Large intestine (tissue), 3 donors: ENCODE results near the gene SPEF2. TPM values are rescaled to one million over a fixed set of nuclear protein-coding genes. Genes with fewer than 3 reads are reported as not detected.

ENCODE experiments used
- DNase-seq, 2 donors: peaks; one replicate each; pipeline versions ENCODE4 v3.0.0 to v3.0.0-alpha.2; 2013
- H3K27ac ChIP-seq: one replicate; pipeline ENCODE4 v1.5.1; 2013; ENCODE audit warnings: low read length
- H3K27me3 ChIP-seq: 2 replicates; pipeline ENCODE4 v1.6.1; 2013; ENCODE audit warnings: low read length; ENCODE audit not compliant: control insufficient read depth, insufficient read depth
- H3K36me3 ChIP-seq: 2 replicates; pipeline ENCODE4 v1.6.1; 2013; ENCODE audit warnings: low read length; ENCODE audit not compliant: control insufficient read depth, insufficient read depth
- H3K4me1 ChIP-seq: one replicate; pipeline ENCODE4 v1.6.1; 2013; ENCODE audit warnings: low read length; ENCODE audit not compliant: control insufficient read depth, insufficient read depth
- H3K4me3 ChIP-seq: one replicate; pipeline ENCODE4 v1.5.1; 2013; ENCODE audit warnings: low read length
- H3K9me3 ChIP-seq: one replicate; pipeline ENCODE4 v1.6.1; 2013; ENCODE audit warnings: mild to moderate bottlenecking, low read depth, low read length, moderate library complexity; ENCODE audit not compliant: control insufficient read depth
- WGBS: methylation state at CpG from one replicate; pipeline ENCODE4 v1.1.5; 2013; ENCODE audit warnings: low lambda C conversion rate; ENCODE audit not compliant: insufficient coverage; 5-methylcytosine and 5-hydroxymethylcytosine counted together
- polyA plus RNA-seq: library from polyadenylated mRNA; unstranded; fragments of 120-200 nt; gene quantifications from one replicate; pipeline ENCODE4 v1.2.1, GENCODE V29; 2013

The SPEF2 gene
- polyA plus RNA-seq, 1 donor = 17.3 TPM

DNA sequence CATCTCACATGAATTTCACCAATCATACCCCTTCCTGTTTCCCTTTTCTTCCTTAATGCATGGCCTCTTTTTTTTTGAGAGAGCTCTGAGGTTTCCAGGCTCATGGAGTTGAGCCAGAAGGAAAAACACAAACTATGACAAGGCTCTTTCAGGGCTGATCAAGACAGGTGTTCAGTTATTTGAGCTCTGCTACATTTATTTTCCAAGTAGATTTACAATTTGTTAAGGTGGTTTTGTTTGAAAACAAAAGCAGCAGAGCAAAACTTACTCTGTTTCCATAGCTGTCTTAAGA, 176.6 kb downstream of the SPEF2 start:
- Histone ChIP-seq H3K36me3 (no peaks in the 10 kb centered on the region), H3K9me3 (no peaks in the 10 kb centered on the region), H3K4me3 (no peak overlapping the region), H3K4me1 (peaks cover 5% of the 10 kb centered on the region), H3K27ac (no peak overlapping the region), H3K27me3 (no peaks in the 10 kb centered on the region)
- no peak for DNase-seq

DNA sequence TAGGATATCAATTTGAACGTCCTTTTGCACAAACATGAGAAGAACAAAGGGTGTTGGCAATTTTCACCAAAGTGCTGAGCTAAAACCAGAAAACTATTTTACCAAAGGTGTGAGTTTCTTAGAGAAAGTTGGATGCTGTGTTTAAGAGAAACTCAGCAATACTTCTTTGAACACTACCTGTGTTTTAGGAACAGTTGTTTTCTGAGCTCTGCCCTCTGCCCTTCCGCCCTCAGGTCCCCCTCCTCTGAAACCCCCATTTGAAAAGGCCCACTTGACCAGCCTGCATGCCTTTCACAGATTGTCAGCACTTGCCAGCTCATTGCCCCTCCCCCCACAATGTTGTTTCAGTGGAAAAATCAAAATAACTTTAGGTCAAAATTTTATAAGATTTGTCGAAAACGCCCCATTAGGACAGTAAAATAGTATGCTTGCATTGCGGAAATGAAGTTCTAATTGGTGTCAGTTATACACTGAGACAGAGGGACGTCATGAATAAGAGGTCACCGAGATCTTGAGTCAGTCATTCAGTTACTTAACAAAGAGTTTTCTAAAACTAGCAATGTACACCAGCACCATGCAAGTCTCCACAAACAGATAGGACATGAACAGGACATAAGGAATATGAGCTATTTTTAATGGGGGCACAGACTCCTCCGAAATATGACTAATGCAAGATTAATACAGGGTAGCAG, 177.2 kb downstream of the SPEF2 start:
- no peak overlapping the region for H3K4me3 ChIP-seq
- H3K36me3 ChIP-seq = no peaks in the 10 kb centered on the region
- no peak for DNase-seq
- no peak overlapping the region for H3K27ac ChIP-seq
- H3K27me3 ChIP-seq = no peaks in the 10 kb centered on the region
- H3K4me1 ChIP-seq = peaks cover 5% of the 10 kb centered on the region
- no peaks in the 10 kb centered on the region for H3K9me3 ChIP-seq
- 40% methylated on average over 1 of the region's 8 CpGs for WGBS

DNA sequence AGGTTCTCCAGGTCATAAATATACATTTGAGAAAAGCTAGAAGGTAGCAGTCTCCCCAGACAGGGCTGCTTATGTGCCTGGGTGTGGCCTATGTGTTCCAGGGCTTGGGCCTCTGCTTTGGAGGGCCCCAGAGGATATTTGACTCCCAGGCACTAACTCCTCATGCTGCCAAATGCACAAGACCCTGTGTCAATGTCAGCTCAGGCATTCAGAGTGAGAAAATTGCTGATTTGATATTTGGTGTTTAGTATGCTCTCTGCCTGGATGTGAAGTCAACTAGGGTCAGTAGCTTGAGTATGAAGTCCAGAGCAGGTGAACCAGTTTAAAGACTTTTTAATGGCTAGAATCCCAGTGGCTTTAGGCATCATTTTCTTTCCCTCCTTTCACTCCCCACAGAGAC, 181.5 kb downstream of the SPEF2 start:
- Histone ChIP-seq H3K27ac (no peak overlapping the region), H3K27me3 (no peaks in the 10 kb centered on the region), H3K4me3 (no peak overlapping the region), H3K9me3 (no peaks in the 10 kb centered on the region), H3K36me3 (no peaks in the 10 kb centered on the region), H3K4me1 (no peaks in the 10 kb centered on the region)
- DNase-seq = no peak

DNA sequence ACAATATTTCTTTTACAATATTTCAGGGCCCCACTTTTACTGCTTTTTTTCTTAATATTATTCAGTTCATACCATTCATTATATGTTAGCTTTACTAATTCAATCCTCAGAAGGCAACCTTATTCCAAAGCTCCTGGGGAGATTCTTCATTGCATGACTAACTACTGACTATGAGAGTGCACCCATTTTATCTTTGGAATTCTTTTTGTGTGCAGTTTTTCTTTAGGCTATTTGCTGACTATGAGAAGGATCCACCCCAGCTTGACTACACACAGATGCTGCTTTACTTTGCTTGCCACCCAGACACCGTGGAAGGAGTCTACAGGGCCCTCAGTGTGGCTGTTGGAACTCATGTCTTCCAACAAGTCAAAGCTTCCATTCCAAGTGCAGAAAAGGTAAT, 182.1 kb downstream of the SPEF2 start:
- Histone ChIP-seq H3K4me3 (no peak overlapping the region), H3K27me3 (no peaks in the 10 kb centered on the region), H3K36me3 (no peaks in the 10 kb centered on the region), H3K9me3 (no peaks in the 10 kb centered on the region), H3K27ac (no peak overlapping the region), H3K4me1 (no peaks in the 10 kb centered on the region)
- WGBS = no CpG with 5 or more reads among the region's 1 CpG
- no peak for DNase-seq

DNA sequence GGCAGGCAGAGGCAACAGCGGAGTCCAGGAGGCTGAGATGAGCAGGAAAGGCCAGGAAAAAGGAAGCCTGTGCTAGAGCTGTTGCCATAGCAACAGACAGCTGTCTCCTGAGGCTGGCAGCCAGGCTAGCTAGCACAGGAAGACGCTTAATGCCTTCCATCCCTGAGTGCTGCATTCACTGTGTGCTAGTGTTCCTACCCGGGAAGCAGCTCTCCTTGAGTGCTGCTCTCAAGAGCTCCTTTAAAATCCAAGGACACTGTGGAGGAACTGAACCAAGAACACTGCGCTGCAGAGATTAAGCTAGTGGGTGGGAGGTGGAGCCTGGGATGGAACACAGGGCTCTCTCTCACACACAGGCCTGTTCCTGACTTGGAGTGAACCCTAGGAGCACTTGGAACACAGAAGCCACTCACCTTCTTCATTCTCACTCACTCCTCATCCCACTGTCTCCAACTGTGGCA, 185.6 kb downstream of the SPEF2 start:
- Histone ChIP-seq H3K9me3 (no peaks in the 10 kb centered on the region), H3K27me3 (no peaks in the 10 kb centered on the region), H3K27ac (no peak overlapping the region), H3K36me3 (no peaks in the 10 kb centered on the region), H3K4me3 (no peak overlapping the region), H3K4me1 (no peaks in the 10 kb centered on the region)
- WGBS = no CpG with 5 or more reads among the region's 4 CpGs
- peak; percentile 26 to 37 for DNase-seq

DNA sequence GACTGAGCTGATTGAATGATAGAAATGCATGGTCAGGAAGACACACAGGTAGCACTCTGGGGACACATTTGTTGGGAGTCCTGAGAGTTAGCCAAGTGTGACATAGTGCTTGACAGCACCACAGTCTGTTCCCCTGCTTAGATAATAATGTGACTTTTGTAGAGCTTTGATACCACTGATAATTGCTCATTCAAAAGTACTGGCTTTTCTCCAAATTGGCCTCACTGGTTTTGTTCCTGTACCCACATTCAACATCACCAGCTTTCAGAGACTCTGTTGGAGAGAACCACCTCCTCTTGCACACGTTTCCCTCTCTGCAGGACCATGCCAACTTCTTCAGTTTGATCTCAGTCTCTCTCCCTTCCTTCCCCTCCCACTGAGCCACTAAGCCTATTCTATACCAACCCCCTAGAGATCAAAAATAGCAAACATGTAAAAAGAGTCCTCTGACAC, 186.6 kb downstream of the SPEF2 start:
- no peaks in the 10 kb centered on the region for H3K9me3 ChIP-seq
- no peak overlapping the region for H3K4me3 ChIP-seq
- H3K27ac ChIP-seq = no peak overlapping the region
- no peak for DNase-seq
- H3K4me1 ChIP-seq = no peaks in the 10 kb centered on the region
- H3K36me3 ChIP-seq = no peaks in the 10 kb centered on the region
- no CpG with 5 or more reads among the region's 1 CpG for WGBS
- H3K27me3 ChIP-seq = no peaks in the 10 kb centered on the region

DNA sequence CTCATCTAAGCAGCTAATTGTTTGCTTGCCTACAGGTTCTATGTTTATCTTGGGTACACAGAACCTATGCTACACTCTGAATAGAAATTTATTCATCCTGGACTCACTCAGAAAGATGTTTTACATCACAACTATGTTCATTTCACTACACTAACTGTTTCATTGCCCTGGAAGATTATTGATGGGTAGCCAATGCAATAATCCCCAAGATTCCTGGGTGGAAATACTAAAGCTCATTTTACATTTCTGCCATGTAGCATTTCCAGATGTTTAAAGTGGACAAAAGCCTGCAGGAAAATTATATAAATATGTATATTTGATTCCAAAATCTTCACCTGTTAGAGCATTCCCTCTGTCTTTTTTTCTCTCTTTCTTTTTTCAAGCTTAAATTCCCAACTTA, 187.2 kb downstream of the SPEF2 start:
- H3K27me3 ChIP-seq = no peaks in the 10 kb centered on the region

DNA sequence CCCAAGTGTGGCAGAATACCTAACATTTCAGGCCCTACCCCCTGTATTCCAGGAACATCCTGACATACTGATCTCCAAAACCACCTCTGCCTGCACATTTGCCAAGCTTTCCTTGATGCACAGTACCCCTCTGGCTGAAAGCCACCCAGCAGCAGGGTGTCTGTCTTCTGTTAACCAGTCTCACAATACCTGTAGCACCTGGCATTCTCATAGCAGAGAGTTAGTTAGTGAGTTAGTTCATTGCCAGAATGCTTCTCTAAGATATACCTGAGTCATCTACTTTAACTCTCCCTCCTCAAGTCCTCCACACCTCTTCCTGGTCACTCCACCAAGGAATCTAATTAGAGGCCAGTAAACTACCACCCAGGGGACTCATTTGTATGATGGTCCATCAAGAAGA, 192.9 kb downstream of the SPEF2 start:
- no peaks in the 10 kb centered on the region for H3K27me3 ChIP-seq
- H3K27ac ChIP-seq = no peak overlapping the region
- no peaks in the 10 kb centered on the region for H3K36me3 ChIP-seq
- H3K4me1 ChIP-seq = no peaks in the 10 kb centered on the region
- no peaks in the 10 kb centered on the region for H3K9me3 ChIP-seq
- no peak for DNase-seq
- H3K4me3 ChIP-seq = no peak overlapping the region

More for the DNA sequence above, 187.2 kb downstream of the SPEF2 start:
- DNase-seq = no peak
- Histone ChIP-seq H3K36me3 (no peaks in the 10 kb centered on the region), H3K9me3 (no peaks in the 10 kb centered on the region), H3K4me3 (no peak overlapping the region), H3K4me1 (no peaks in the 10 kb centered on the region), H3K27ac (no peak overlapping the region)

DNA sequence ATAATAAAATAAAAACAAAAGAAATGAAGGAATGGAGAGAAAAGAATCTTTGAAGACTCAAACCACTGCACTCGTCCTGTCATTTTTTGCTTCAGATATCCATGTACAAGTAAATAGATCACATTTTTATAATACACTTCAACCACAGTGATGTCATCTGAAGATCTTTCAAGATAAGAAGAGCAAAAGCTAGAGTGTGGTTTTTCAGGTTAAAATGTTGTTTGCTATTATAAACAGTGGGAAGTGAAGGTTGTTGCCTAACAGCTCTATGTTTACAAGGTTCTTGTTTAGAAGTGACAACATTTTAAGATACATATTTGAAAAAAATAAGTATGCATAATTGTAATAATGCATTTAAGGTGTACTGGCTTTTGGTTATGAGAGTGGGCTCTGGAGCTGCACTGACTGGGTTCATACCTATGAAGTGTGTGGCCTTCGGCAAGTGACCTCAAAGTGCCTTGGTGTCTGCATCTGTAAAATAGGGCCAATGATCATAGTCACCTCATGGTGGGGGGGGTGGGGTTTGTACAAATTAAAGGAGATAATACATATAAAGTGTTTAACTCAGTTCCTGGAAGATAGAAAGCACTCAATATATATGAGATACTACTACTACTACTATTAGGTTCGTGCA, 193.6 kb downstream of the SPEF2 start:
- DNase-seq = no peak

DNA sequence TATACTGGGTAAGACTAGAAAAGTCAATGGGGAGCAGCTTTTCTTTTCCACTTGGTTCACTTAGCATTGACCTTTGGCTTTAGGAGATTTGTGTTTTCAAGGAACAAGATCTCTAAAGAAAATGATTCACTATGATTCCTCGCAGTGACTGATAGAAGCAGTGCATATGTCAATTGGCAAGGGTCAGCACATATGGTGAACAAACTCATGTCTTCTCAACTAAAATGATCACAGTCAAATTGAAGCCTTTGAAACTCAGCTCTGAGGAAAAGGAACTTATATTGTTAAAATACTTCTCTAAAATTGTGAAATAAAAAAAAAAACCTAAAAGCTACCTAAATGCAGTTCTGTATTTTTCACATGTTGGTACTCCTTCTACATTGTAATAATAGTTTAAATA, 195.9 kb downstream of the SPEF2 start:
- 20% methylated on average over 1 of the region's 1 CpG for WGBS
- Histone ChIP-seq H3K4me3 (no peak overlapping the region), H3K27me3 (peaks cover 2% of the 10 kb centered on the region), H3K4me1 (no peaks in the 10 kb centered on the region), H3K36me3 (no peaks in the 10 kb centered on the region), H3K27ac (no peak overlapping the region), H3K9me3 (no peaks in the 10 kb centered on the region)
- no peak for DNase-seq

More for the DNA sequence above, 193.6 kb downstream of the SPEF2 start:
- Histone ChIP-seq H3K27me3 (no peaks in the 10 kb centered on the region), H3K9me3 (no peaks in the 10 kb centered on the region), H3K27ac (no peak overlapping the region), H3K36me3 (no peaks in the 10 kb centered on the region), H3K4me1 (no peaks in the 10 kb centered on the region), H3K4me3 (no peak overlapping the region)
- 100% methylated on average over 1 of the region's 3 CpGs for WGBS
